ENCODE data around the gene PRAC1.
"Not testable (repeated sequence)": the region's sequence is repeated elsewhere in the genome, so short reads cannot be mapped to it uniquely, and the experiment has no call there.

PRAC1 gene

DNA sequence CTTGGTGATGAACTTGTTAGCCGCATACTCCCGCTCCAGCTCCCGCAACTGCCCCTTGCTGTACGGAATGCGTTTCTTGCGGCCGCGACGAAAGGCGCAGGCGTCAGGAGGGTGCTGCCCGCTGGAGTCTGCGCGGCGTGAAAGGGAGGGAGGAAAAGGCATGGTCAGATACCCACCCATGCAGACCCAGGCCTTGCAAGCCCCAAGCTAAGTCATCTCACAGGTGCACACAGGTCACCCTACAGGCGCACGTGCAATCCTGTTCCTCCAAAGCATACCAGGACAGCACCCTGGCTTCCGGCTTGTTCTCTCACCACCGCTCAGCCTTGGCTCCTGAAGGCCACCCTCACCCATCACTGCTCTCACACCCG, 4.6 kb upstream of the PRAC1 start:
- no peak for DNase-seq (ENCODE audit: low read depth in 2 of 2)

DNA sequence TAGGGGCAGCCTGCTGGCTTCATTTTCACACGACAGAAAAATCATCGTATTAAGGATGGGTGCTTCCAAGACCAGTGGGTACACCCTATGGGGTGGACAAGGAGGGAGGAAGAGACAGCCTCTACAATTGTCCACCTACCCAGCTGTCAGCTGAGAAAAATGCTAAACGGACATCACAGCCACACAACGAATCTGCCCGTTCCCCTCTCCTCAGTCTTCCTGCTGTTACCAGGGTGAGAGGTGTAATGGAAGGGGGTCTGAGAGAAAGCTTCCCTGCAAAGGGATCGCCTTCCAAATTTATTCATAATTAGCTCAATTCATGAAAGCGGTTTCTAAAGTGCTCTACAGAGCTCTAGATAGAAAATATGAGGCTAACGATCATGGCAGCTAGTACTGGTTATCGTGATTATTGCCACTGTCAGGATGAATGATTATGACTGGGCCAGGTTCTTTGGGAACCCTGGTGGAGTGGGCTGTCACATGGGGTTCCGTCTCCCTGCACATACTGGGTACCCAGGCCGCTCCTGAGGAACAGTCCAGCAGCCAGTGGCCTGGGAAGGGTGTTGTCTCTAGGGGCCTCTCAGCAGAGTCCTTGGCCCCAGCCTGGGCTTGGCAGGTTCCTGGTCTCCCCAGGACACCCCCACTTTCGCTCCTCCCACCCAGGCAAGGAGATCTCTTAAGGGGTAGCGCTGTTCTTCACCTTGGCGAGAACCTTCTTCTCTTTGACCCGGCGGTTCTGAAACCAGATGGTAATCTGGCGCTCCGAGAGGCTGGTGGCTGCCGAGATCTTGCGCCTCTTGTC, 4.0 kb upstream of the PRAC1 start:
- DNase-seq (ENCODE audit: low read depth in 2 of 2): no peak

DNA sequence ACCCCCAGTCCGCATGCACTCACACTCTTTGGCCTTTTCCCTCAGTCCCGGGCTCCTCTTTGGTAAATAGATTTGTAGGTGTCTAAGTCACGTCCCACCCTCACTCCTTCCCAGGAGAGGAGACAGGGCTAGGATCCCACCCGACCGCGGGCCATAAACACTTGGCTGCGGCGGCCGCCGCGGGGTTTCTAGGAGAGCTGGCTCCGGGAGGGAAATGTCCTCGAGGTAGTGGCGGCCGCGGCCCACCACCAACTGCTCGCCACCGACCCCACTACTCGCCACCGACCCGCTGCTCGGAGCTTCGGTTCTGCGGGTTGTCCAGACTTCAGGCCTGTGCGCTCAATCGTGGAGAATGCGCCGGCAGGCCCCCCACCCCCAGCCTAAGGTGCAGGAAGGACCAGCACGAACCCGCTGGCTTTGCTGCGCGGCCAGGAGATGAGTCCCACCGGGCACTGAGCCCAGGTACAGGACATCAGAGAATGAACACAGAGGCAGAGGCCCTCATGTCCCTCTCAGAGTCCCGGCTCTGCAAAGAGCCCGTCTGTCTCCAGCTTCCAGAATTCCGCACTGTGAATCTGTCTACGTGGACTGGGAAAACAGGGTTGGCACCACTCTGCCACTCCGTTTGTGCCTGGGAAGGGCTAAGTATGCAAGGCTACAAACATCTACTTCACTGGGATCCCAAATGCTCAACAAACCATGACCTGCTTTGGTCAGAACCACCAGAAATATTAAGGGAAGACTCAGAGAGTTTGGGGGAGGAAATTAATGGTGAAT, 3.2 kb upstream of the PRAC1 start:
- DNase-seq (ENCODE audit: low read depth in 2 of 2): no peak

DNA sequence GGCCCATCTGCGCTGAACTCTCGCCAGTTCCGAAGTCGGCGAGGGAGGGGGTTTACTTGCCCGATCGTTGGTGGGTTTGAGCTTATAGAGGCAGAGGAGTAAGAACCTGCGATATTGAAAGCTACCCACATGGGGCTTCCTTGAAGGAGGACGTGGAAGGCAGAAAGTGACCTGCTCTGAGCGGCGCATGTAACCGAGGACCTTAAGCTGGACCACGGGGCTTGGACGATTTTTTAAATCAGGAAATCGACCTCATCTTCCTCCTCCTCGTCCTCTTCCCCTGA, 2.6 kb upstream of the PRAC1 start:
- DNase-seq (ENCODE audit: low read depth in 2 of 2): no peak

DNA sequence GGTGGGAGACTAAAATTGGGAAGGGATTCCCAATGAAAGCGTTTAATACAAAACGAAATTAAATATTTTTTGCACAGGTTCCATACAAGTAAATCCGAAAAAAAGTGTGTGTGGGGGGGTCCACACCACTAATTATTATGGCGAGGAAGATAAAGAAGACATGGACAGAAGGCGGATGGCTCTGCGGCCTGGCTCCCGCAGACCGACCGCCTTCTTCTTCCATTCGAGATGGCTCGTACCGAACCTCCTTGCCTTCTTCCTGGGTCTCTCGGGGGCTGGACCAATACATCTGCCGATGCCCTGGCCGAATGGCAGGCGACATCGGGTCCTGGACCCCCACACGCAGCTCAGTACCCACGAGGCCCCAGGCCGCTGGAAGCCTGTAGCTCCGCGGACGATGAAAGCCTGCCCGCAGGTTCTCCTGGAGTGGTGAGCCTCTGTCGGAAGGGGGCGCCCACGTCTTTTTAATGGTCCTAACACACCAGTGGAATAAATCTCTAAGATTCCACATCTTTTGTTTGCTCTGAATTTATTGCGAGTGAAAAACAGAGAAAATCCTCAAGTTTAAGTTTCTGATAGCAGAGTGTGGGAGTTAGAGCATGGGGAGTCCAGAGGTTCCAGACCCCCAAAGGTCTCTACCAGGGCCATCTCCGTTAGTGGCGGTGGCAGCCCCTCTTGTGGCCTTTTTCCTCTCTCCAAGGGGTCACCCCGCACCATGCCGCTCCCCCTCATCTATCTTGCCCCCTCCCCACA, 2.1 kb upstream of the PRAC1 start:
- DNase-seq (ENCODE audit: low read depth in 2 of 2): peak; percentile 27 to 42

DNA sequence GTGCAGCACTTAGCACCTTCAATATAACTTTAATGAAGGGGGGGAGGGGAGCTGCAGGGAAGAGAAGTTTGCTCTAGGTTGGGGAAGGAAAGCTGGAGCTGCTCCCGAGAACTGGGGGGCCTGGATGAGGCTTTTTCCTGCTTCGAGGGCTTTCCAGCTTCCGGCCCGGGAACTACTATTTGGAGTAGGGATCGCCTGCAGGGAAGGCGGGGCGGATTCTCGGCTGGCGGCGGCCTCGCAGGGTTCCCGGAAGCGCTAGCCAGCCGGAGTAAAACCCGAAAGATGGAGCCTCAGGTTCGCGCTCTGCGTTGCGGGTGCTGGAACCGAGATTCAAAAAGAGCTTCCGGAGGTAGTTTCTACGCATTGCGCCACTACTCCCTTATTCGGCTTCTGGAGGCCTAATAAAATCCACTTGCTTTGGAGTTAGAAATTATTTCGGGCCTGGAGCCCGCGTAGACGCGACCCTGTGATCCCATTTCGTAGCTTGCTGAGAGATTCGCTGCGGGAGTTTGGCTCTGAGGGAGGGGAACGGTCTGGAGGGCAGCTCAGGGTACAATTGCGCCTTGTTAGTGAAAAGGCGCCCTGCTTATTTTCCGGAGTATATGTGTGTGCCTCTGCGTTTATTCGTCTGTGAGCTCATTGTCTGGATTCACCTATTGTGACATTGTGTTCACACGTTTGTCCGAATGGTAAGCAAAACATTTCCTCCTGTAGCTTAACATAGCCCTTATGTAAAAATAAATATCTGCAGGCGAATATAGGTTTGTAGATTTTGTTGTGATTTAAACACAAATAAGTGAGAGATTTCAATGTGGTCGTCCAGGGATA, 1.3 kb upstream of the PRAC1 start:
- no peak for DNase-seq (ENCODE audit: low read depth in 2 of 2)

DNA sequence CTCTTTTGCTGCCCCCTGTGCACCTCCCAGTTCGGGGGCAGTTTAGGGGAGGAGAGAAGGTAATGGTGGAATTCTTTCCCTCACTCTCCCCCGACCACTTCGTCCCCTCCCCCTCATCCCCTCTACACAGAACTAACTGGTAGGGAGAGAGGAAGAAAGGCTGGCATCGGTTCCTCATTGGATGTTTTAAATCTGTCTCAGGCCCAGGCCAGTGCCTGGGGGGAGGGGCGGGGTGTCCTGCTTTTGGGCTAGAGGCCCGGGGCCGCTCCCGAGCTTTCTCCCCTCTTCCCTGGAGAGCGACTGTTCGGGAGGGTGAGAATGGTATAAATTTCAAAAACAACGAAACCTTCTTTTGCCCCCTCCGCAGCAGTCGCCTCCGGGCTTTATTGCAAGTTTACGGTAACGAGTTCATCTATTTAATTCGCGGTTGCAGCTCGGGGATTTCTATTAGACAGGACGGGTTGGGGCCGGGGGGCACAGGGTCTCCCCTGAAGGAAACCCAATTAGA, 651 bp upstream of the PRAC1 start, which contains the start of gene PRAC2:
PRAC2 (plus strand) TSS at position 271 of the 508 bp plus-strand sequence. CDS start 1,226 bp downstream, outside the sequence.
- DNase-seq (ENCODE audit: low read depth in 2 of 2): no peak

DNA sequence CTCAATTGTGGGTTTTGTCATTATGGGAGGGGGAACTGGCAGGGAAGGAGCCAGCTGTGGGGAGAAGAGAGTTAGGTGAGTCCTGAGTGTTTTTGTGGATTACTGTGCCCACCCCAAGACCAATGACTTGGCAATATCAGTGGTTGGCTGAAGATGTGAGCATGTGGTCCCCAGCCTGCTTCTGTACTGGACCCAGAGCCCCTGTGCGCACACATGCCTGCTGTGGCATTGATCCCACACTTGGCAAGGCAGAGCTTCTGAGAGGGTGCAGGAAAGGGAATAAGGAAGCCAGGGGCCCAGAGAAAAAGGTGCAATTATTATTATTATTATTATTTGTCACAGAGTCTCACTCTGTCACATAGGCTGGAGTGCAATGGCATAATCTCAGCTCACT, 1.3 kb downstream of the PRAC1 start:
- DNase-seq (ENCODE audit: low read depth in 2 of 2): no peak

DNA sequence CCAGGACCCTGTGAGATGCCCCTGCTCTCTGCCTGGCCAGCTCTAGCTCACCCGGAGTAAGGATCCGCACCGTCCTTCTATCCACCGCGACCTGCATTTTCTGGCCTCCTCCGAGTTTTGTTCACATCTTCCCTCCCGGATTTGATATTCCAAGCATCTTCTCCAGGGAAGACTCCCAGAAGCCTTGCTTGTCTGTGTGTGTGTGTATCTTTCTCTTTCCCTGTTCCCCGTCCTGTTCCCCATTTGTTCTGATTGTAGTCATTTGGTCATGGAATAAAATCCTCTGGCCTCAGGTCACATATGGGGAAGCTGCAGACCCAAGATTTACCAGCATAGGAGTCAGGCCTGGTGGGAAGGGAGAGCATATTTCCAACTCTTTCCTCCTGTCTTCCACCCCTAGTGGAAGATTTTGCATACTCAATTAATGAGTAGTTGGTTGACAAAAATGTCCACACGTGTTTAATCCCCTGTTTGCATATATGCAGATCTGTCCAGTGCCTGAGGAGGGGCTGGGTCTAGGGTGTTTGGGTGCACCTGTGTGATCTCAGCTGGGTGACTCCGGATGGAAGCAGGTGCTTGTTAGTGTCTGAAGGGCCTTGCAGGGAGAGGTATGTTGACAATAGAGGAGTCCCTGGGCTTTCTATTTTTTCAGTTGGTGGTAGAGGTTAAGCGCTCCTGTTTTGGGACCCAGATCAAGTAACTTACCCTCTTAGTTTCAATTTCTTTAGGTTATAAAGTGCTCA, 1.9 kb downstream of the PRAC1 start:
- no peak for DNase-seq (ENCODE audit: low read depth in 2 of 2)

DNA sequence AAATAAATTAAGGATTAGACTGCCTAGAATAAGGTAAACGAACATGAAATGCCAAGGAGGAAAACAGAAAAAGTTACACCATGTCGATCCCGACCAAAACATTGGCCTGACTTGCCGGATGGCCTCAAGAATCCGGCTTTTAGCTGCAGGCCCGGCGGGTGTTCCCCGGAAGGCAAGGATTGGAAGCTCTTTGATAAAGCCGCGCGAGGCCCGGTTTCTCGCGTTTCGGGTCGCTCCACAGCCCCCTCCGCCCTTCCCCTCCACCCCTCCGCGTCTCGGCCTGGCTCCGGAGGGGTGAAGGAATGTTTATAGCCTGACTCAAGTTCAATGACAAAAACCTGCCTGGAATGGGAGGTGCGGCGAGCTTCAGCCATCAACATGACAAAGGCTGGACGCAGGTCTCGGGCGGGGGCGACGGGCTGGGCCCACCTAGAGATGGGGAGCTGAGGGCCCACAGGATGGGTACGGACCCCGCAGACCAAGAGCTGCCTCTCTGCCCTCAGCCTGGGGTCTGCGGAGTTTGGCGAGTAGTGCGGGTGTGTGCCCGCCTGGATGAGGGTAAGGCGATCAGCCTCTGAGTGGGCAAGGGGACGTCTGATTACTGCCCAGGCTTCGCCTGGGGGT, 2.6 kb downstream of the PRAC1 start:
- DNase-seq (ENCODE audit: low read depth in 2 of 2): no peak

DNA sequence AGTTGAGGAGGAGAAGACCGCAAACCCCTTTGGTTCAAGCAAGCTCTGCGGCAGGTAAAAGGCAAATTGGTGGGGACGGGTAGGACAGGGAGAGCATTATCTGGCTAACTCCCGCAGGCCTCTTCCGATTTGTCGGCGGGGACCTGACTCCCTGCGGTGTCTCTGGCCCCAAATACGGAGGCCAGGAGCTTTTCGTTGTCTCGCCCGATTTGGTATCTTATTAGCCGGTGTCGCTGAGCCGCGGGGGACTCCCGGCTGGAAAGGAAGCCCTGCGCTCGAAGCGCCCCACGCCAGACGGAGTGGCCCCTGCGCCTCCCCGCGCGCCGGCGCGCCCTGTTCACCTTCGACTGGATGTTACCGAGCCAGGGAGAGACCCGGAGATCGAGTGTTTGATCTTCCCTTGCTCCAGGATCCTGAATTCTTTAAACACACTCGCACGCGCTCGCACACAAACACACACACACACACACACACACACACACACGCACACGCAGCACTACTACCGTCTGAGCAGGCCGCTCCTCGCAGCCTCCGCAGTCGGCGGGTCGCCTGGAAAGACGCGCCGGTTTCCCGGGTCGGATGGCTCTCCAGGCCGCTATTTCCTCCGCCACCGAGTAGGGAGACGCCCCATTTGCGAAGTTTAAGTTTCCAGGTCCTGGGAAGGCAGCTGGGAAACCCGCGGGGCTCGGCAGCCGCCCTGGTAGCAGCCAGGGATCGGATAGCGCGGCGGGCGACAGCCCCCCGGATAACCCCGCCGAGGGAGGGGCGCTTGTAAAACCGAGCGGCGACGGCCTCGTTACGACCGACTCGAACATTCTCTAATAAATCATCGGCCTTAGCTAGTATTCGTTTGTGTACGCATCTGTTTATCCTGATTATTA, 3.3 kb downstream of the PRAC1 start:
- no peak for DNase-seq (ENCODE audit: low read depth in 2 of 2)

DNA sequence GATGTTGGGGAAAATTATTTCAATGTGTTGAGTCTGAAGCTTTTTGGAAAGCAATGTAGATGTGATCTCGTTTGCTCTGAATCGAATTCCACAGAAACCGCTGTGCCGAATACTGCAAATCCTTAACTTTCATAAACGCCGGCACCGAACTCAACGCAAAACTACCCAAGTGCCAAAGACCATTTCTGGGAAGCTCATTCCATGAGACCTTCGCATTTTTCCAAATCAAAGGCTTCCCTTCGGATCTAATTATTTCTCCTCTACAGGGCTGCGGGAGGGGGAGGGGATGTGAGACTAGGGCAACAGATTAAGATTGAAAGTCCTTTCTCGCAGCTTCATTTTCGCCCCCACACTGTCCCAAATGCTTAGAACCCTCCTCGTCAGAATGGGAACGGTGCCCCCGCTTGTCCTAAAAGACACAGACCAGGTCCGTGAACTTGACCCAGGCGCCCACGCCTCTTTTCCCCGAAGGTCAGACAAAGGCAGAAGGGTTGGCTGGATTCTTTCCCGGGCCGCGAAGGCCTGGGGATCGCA, 4.0 kb downstream of the PRAC1 start:
- no peak for DNase-seq (ENCODE audit: low read depth in 2 of 2)

DNA sequence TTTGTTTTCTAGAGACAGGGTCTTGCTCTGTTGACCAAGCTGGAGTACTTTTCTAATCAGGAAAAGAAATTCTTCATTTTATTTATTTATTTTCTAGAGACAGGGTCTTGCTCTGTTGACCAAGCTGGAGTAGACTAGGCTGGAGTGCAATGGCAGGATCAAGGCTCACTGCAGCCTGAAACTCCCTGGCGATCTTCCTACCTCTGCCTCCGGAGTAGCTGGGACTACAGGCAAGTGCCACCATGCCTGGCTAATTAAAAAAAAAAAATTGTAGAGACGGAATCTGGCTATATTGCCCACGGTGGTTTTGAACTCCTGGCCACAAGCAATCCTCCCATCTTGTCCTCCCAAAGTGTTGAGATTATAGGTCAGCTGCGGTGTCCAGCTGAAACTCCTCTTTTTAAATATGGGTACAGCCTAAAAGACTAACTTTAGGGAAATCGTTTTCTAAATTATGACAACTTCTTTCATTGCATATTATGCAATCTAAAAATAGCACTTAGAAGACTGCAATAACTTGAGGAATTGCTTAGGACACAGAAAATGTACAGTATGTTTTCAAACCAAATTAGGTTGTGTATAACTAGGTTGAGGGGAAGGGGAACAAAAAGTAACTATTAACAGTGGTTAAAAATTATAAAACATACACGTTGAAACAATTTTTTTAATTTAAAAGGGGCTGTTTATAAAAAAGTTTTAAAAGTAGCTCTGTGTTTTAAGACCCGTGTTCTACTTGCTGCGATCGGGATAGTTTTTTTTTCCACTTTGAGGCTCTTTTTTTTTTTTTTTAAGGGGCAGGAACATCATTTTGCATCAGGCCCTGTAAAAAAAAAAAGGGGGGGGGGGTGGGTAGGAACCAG, 4.7 kb downstream of the PRAC1 start:
- DNase-seq (ENCODE audit: low read depth in 2 of 2): no peak

DNA sequence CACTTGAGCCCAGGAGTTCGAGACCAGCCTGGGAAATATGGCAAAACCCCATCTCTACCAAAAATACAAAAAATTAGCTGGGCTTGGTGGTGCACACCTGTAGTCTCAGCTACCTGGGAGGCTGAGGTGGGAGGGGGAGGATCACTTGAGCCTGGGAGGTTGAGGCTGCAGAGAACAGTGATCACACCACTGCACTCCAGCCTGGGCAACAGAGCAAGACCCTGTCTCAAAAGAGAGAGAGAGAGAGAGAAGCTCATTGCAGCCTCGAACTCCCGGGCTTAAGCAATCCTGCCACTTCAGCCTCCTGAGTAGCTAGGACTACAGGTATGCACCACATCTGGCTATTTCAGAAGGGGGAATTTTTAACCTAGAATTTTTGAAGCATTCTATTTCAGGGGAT, 5.8 kb downstream of the PRAC1 start:
- DNase-seq (ENCODE audit: low read depth in 2 of 2): not testable (repeated sequence)

DNA sequence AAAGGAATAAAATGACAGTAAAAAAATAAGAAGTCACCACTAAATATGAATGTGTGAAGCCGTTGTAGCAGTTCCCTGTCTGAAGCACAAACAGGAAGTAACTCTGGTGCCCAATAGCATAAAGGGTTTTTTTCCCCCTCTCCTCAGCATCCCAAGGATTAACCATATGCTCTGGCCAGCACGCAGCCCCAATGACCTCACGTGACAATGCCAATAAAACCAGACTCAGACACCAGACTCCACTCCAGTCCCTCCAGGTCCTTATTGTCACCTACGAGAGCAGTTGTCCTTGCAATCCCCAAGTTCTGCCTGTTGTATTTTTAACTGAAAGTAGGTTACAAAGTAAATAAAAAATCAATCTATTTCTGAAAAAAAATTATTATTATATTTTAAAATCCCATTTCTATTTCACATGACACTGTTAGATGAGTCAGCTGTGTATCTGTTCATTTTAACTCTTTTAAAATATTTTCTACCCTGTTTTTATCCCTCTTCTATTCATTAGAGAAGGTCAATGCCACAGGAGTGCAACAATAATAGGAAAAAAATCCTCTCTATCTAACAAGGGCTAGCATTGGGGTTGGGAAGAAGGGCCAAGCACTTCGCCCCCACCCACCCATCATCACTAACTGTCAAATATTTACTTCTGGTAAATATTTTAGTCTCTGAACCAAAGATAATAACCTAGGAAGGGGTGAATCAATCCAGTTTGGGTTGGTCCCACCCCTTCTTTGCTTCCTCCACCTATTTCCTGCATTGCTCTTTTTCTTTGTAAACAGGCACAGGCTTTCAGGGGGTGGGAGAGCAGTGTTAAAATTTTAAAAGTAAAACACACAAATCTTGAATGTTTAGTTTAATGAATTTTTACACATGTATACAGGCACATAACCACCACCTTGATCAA, 6.6 kb downstream of the PRAC1 start:
- no peak for DNase-seq (ENCODE audit: low read depth in 2 of 2)

DNA sequence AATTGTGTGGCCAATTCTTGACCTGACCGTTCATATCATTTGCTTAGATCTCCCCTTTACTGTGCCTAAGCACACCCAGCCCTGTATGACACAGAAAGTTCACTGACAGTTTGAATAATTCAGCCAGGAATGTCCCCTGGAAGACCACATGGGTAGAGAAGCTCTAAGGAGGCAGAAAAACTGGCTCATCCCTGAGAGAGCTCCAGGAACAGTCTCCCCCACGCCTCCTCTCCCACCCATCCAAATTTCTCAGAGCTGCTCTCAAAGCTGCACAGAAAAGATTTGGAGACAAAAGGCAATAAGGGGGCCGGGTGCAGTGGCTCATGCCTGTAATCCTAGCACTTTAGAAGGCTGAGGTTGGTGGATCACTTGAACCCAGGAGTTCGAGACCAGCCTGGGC, 11.2 kb downstream of the PRAC1 start:
- no peak for DNase-seq (ENCODE audit: low read depth in 2 of 2)

Measured in stimulated activated CD8-positive, alpha-beta memory T cell treated with anti-CD3 and anti-CD28 coated beads, Interleukin-15, amount 100 ng/mL, for 4 hours (primary cell).